Non-pigmented ciliary epithelial cell (primary cell): Measurements from ENCODE around the gene TLX1.

Source experiments
- DNase-seq: peaks from one replicate; pipeline ENCODE4 v3.0.0-alpha.2; 2010; ENCODE audit warnings: low read depth

TLX1 gene

DNA sequence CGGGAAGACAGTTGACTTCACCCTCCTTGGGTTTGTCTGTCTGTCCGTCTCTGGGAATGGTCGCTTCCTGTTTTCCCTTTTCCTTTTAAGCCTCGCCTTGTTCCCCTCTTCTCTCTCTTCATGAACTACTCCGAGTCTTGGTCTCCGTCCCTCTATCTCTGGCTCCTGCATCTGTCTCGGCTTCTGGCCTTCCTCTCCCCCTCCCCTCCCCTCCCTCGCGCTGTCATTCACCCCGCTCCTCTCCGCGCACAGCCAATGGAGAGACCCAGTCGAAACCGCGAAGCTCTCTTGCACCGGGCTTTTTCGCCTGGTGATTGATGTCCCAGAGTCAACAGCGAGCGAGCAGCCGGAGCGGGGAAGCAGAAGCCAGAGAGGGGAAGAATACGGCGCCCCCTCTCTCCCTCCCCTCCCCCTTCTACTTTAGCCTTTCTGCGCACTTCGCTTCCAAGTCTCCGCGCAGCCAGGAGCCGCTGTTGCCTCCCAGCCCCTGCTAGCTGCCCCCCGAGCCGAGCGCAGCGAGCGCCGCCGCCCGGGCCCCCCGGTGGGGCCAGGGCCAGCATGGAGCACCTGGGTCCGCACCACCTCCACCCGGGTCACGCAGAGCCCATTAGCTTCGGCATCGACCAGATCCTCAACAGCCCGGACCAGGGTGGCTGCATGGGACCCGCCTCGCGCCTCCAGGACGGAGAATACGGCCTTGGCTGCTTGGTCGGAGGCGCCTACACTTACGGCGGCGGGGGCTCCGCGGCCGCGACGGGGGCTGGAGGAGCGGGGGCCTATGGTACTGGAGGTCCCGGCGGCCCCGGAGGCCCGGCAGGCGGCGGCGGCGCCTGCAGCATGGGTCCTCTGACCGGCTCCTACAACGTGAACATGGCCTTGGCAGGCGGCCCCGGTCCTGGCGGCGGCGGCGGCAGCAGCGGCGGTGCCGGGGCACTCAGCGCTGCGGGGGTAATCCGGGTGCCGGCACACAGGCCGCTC, at the start of gene TLX1:
TLX1 (plus strand) TSS at position 317 of the 978 bp plus-strand sequence; CDS start at position 559, 242 bp downstream.
- DNase-seq, result no peak

DNA sequence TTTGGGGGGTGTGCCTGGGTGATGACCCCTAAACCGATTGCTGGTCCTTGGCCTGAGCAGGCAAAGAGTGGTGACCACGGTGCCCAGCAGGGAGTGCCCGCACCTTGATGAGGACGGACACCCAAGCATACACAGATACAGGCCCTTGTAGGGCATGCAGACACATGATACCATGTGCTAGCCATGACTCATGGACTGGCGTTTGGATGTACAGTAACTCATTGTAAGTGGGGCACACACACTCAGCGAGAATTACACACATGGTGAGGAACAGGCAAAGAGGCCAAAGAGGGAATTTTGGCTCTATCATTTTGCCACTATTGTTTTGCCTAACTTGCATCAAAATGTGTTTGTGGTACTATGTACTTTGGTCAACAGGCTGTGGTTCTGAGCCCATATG, 45.3 kb upstream of the TLX1 start:
- no peak for DNase-seq

DNA sequence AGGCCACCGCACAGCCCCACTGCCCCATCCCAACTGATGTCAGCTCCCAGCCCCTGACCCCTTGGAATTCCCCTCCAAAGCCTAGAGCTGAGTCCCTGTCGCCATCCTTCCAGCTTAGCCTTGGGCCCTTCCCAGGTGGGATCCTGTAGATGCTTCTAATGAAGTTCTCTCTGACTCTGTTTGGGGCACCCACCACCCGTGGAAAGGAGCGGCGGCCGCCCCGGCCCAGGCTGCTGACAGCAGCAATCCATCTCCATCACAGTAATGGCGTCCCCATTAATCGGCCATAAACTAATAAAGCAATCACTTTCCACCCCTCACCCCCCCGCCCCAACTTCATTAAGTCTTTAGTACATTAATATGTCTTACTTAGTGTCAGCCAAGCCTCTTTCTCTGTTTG, 43.7 kb upstream of the TLX1 start:
- no peak for DNase-seq

DNA sequence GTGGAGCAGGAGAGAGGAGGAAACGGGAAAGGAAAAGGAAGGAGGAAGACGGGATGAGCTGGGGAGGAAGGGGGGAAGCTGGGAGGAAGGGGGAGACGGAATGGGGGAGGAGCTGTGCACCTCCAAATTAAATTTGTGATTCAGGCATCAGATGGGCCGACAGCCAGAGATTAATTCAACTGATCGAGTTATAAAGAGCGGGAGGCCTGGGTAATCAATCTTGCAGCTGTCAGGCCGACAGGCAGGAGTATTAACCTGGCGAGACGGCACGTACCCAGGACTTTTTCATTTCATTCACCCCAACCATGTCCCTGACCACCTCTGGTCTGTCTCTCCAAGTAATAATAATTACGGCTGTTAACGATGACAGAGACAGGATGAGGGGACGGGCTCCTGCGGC, 43.1 kb upstream of the TLX1 start:
- DNase-seq, result no peak

DNA sequence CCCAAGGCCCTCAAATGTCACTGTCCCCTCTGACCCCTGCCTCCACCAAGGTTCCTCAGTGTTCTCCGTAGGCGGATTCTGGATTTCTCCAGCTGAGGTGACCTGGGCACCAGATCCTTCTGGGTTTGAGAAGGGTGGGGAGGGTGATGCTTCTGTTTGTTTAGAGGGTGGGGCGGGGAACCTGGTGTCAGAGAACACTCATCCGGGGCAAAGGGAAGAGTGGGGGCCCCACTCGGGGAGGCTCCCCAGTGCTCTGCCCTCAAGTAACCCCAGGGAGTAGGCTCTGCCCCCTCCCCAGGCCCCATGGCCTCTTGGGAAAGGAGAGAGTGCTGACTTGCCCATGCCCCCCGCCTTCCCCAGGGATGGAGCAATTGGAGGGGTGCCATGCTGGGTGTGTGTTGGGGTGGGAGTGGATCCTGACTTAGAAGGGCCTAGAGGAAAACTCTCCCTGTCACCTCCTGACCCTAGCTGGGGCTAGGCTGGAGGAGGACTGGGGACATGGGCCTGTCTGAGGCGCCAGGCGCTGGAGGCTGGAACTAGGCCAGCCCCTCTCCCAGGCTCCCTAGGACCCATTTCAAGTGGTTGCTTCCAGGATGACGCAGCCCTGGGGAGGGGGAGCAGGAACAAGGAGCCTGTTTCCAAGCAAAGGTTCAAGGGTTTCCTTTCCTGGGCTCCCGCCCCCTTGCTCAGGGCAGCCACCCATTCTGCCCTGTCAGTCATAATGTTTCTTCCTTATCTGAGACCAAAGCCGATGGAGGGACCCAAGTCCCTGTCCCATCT, 41.4 kb upstream of the TLX1 start:
- no peak for DNase-seq

DNA sequence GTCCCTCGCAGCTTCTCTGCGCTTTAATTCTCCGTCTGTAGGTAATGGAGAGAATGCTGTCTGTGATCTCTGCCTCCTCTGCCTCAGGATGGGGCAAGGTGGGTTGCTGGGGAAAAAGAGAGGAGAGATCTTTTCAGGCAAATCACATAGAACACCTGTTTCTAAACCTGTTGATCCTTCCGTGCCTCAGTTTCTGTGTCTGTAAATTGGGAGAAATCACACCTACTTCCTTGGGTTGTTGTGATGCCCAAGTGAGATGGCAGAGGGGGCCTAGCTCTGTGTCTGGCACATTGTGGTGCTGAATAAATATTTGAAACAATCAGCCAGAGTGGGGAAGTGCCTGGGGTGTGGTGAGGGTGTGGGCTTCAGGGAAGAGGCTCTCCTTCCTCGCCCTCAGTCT, 40.5 kb upstream of the TLX1 start:
- DNase-seq, result no peak

DNA sequence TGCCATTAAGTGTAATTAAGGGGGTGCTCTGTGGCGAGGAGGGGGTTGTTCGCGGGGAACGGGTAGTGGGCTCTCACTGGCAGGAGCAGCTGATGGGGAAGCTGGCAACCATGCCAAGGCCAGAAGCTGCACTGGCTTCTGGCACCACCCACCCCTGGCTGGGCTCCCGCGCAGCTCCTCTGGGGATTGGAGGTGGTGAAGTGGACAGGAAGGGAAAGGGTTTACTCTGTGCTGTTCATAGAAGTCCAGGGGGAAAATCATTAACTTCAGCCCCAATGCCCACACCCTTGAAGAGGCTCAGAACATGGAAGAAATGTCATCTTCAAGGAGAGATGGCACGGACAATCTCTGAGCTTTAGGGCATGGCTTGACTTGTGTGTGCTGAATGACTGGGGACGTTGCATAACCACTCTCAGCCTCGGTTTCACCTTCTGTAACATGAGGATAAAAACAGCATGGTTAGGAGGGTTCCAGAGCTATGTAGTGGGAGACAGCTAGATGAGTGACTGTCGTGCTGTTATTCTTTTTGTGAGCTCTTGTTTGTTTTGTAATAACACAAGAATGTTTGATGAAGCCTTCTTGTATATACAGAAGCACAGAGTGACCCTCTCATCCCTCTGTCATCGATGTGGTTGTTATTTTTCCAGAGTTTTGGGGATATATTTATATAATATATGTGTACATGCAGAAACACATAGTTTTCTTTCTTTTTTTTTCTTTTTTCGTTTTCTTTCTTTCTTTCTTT, 39.4 kb upstream of the TLX1 start:
- no peak for DNase-seq

DNA sequence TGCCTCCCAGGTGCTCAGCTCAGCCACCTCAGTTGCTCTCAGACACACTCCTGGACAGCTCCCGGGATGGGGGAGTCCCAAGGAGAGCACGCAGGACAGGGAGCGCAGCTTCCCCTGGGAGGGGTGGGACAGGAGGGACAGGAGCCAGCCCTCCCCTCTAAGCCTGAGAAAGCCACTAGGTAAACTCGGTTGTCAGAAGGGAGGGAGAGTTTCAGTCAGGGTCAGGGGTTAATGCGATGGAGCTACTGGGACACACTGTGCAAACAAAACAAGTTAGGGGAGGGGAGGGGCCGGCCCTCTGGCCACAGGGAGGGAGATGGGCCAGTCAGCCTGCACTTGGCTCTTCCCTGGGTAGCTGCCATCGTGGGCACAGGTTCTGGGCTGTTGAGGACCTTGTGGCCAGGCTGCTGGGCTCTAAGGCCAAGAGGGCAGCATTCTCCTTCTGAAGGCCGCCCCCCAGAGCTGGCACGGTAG, 38.2 kb upstream of the TLX1 start:
- DNase-seq, result no peak

DNA sequence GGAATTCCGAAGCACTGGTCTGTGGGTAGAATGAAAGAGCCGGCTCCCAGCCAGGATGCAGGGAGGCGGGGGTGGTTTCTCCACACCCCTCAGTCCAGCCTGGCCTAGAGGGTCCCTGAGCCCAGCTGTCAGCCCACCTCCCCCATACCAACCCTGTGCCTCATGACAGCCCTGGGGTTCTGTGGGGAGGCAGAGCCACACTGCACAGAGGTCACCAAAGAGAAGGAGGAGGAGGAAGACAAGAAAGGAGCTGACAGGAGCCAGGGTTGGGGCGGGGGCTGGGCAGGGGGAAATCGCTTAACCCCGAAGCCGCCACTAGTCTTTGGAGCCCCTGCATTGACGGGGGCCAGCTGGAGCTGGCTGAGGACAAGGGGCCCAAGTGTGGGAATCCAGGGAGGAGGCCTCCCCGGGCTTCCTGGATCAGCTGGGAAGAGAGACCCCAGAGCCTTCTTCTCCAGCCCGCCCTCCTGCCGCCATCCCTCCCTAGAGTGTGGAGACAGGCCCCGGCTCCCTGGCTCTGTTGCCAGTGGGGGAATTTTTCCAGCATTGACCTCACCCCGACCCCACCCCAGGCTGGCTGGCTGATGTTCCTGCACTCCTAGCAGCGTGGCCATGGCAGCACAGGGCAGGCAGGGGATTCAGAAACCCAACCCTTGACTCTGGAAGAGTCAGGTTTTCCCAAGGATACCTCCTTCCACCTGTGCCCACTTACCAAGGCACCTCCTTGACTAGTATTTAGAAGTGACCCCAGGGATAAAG, 36.8 kb upstream of the TLX1 start:
- no peak for DNase-seq

DNA sequence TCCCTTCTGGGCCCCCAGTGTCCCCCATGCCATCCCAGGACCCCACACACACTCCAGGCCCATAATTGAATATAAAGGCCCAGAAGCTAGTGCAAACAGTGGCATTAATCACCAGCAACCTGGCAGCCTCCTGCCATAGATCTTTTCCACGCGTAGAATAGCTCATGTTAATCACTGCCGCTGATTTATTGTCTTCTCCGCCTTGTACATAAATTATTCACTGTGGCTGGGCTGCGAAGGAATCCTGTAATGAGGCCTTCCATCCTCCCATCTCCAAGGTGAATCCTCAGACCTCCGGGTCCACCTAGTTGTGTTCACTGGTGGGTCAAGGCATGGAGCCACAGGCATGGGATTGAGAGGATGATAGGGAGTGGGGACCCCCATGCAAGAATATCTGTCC, 36.1 kb upstream of the TLX1 start:
- DNase-seq, result no peak

DNA sequence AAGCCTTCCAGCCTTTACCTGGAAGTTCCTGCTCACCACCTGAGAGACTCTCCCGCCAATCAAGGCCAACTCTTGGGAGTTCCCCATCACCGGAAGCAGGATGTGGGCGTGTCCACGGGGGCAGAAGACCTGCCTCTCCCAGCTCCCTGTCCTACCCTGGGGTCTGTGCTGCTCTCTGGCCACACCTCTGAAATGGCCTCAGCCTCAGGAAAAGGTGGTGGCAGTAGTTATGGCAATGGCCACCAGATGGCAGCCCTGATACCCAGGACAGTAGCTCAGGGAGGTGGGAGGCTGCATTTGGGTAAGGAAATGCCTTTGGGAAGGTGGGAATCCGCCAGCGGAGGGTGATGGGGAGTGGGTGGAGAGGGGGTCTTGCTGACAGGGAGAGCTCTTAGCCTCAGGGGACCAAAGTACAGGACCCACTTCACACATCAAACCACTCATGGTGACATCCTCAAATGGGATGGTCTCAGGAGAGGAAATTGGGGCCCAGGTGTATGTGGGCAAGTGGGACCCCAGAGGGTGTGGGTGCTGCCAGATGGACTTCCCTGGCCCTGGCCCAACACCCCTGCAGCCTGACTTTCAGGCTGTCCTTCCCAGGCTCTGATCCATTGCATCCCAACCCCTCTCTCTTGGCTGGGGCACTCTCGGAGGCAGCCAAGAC, 35.4 kb upstream of the TLX1 start:
- DNase-seq, result no peak

DNA sequence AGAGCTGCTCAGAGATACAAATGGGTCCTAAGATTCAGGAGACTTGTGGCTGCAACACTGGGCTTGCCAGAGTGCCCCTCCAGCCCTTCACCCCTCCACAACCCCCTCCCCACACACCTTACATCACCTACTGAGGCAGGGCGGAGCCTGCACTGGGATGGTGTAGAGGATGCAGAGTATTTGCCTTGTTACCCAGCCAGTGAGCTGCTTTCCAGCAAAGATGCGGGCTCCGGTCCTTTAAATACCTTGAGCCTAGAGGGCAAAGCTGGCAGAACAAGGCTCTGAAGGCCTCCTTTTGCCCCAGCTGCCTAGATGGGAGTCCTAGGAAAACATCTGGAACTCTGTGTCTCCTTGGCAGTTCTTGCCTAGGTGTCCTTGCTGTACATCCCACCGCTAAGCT, 34.7 kb upstream of the TLX1 start:
- no peak for DNase-seq

DNA sequence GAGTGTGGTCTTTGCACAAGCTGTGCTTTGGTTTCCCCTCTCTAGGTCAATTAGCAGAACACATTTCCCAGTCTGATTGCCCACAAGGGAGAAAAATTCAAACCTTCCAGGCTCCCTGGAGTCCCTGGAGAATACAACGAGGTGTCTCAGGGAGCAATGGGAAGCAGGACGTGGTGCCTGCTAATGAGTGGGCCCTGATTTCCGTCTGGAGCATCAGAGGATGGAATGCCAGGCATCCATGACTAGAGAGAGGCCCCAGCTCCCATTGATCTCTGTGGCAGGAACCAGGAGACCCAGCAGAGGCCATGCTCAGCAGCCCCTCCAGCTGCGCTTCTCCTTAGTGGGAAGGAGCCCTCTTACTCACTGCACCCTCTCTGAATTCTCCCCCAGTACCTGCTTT, 33.2 kb upstream of the TLX1 start:
- DNase-seq, result no peak

DNA sequence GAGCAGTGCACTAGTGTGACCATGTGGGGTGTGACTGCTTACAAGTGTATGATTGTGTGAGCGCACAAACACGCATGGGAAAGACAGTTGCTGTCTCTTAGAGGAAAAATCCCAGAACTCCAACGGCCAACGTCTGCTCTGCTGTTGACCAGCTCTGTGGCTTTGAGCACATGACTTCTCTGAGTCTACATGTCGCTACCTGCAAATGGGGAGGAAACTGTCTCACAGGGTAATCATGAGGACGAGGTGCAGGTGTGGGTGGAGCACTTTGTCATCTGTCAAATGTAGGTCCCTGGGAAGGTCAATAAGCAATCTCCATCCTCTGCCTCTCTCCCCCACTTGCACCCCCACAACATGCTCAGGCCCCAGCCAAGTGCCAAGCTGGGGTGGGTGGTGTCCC, 31.2 kb upstream of the TLX1 start:
- no peak for DNase-seq

DNA sequence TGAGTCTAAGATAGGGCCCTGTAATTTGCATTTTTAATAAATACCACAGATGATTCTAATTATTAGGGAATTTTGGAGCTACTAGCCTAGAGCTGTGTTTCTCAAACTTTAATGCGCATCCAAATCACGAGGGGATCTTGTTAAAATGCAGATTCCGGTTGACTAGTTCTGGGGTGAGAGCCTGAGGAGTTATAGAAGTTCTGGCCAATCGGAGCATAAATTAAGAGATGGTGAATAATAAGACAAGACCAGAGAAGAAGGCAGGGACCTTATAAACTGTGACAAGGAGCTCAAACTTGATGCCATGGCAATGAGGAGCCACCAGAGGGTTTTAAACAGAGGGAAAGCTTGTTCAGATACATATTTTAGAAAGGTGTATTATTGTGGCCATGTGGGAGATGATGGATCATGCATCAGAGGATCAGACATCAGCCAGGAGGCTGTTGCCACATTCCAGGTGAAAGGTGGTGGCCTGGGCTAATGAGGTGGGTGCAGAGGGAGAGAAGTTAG, 29.7 kb upstream of the TLX1 start:
- DNase-seq, result no peak

DNA sequence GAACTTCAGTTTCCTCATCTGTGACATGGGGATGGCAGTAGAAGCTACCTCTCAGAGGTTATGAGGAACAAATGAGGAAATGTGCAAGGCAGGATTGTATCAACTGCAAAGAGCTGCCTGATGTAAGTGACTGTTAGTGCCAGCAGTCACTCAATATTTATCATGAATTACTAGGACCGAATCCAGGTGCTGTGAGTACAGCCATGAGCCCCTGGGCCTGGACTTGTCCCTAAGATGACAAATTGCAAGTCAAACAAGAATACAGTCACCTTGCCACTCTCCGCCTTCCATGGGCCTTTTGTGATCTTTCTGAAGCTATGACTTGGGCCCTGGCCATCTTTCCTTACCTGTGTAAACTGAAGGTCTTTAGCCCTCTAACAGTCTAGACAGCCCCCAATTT, 27.7 kb upstream of the TLX1 start:
- no peak for DNase-seq

DNA sequence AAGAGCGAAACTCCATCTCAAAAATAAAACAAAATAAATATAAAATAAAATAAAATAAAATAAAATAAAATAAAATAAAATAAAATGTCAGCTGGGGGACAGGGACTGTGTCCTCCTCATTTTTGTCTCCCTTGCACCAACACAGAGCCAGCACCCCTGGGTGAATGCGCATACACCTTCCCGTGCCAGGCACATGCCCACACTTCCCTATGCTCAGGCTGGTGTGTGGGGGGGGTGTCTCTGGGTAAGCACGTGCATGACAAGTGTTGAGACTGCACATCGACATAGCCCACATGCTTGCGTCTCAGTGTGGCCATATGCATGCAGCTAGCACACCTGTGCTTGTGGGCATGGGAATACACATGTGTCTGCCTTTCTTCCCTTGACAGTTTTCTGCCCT, 24.7 kb upstream of the TLX1 start:
- no peak for DNase-seq

DNA sequence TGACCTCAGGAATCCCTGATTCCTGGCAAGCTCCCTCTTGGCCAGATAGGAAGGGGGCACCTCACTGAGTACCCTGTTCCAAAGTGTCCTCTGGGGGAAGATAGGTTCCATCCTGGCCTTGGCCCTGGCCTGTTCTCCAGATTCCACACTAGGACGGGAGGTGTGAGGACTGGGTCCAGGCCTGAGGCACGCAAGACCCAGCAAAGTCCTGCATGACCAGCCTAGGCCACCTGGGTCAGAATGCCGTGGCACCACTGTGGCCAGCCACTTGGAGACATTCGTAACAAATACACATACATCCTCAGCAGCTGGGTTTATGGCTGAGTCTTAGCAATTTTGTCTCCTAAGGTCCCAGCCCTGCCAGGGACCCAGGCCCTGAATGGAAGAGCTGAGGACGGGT, 23.3 kb upstream of the TLX1 start:
- no peak for DNase-seq

DNA sequence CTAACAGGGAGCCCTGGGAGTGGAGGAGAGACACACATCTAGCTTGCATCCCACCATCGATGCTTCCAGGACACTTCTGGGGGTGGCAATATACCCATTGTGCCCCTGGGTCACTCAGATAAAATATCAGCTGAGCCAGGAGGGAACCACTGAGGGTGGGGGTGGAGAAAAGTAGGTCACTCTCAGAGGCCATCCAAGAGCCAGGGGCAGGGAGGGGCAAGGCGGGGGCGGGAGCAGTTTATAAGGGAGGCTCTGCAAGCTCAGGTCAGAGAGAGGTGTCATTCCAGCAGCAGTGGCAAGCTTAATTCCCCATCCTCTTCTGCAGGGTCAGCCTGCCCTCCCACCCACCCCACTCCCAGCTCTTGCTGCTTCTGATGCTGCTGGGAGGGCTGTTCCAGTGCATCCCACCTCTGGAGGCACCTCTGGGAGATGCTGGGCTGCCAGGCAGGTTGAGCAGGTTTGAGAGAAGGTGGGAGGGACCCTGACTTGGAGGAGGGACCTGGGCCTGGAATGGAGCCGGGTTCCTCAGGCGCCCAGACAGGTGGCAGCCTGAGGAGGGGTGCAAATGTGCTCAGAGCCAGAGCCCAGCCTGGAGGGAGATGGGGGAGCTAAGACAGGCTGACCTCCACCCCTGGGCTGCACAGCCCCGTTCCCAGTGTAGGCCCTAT, 20.1 kb upstream of the TLX1 start:
- DNase-seq, result no peak

DNA sequence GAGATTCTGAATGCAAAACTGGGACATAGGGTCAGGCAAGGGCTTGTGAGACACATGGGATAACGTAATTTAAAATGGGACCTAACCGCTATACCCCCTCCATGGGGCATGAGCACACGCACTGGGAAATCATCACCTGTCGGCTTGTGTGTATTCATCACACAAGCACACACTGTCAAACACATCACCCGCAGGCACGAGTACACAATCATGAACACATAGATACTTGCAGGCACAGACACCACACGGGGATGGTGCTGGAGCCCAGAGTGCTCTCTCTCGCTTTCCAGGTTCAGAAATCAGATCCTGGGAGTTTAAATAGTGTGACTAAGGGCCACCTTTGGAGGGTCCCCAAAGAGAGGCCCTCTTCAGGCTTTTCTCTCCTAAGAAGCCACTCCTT, 19.6 kb upstream of the TLX1 start:
- DNase-seq, result no peak
